GM23248 (cell line): ENCODE results near the gene RAB17.

Source experiments
- EZH2 ChIP-seq: fragments of 200-600 bp; sonication (generic); IDR thresholded peaks from 2 replicates; pipeline ENCODE4 v1.6.1; 2018; ENCODE audit warnings: antibody characterized with exemption, mild to moderate bottlenecking; ENCODE audit not compliant: insufficient read depth, poor library complexity, severe bottlenecking
- EZH2phosphoT487 ChIP-seq: fragments of 200-600 bp; sonication (generic); IDR thresholded peaks from 2 replicates; pipeline ENCODE4 v1.6.1; 2018; ENCODE audit warnings: antibody characterized with exemption, moderate library complexity, mild to moderate bottlenecking, low read depth; ENCODE audit not compliant: insufficient read depth

- no peak for TF ChIP-seq EZH2
- TF ChIP-seq EZH2phosphoT487, result no peak
Observed at GRCh38 chr2:237536617-237537016, 53.9 kb downstream of the RAB17 start.
